ENCODE results near the gene ZFP36L2.

DNA sequence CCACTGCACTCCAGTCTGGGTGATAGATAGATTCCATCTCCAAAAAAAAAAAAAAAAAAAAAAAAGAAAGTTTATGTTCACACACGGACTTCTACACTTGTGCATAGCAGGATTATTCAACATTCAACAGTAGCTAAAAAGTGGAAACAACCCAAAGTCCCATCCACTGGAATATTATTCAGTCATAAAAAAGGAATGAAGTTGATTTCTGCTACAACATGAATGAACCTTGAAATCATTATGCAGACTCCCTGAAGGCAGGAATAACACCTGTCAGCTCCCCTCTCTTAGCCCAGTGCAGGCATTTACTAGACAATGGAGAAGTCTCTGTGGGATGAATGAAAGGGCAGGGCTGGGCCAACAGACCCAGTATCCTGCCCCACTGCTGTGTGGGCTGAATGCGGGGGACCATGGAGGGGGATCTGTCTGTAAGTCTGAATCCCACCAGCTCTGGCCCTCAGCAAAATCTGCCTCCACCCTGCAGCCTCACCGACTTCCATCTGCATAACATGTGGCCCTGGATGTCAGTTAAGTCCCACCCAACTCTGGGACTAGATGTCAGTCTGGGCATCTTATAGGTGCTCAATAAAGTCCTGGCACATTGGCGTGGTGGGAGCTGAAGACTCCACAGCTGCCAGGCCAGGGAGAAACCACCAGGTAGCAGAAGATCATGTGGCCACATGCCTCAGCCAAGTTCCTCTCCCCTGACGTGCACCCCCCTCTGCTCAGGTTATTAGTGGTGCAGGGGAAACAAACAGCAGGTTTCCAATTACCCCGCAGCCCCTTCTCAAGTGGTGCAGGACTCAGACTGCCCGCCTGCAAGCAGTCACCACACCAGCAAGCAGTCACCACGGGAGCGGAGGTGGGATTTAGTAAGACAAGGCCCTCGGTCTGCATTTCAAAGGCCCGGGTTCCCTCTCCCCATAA lies 8.9 kb downstream of the ZFP36L2 start:
- TF ChIP-seq POLR2AphosphoS5 (IDR thresholded peaks at IDR 0.05; ENCODE audit: borderline replicate concordance, low read depth, low read length) (no peak), EZH2 (IDR thresholded peaks at IDR 0.05) (no peak)
